Right ventricle myocardium inferior (tissue), 1 donor: Measurements from ENCODE around the gene RGSL1. TPM values are rescaled to one million over a fixed set of nuclear protein-coding genes. Genes with fewer than 3 reads are reported as not detected.
"Not testable (repeated sequence)": the region's sequence is repeated elsewhere in the genome, so short reads cannot be mapped to it uniquely, and the experiment has no call there.

Source experiments
- ATAC-seq: fragments of 200-7000 bp; cut with Tn5 transposase; one replicate; pipeline ENCODE4 v1.9.1; 2020; ENCODE audit warnings: mild to moderate bottlenecking, moderate library complexity
- DNase-seq: peaks from one replicate; pipeline ENCODE4 v3.0.0; 2021; ENCODE audit errors: missing footprints
- intact Hi-C: fragments of 100-400 bp; cut with DNase I; formaldehyde crosslinking; loops from one replicate; pipeline ENCODE4 v1.11.0; 2022
- total RNA-seq: library from RNA; stranded (reverse); fragmentation: NEBNext Ultra II Directional; extraction: Animal tissue kit (Norgen Biotek cat#: 25700); gene quantifications from one replicate; pipeline ENCODE4 v1.2.1, GENCODE V29; 2021
- donor health status: DM: no; HTN: yes; CAD: no; lungs with severe emphysema.

The RGSL1 gene
- total RNA-seq, 1 donor from 2014 or later = not detected

GRCh38 chr1:182442333-182442732 lies 7.6 kb upstream of the RGSL1 start:
- intact Hi-C loops = no loop called here
- no peak for DNase-seq
- ATAC-seq = no peak

DNA sequence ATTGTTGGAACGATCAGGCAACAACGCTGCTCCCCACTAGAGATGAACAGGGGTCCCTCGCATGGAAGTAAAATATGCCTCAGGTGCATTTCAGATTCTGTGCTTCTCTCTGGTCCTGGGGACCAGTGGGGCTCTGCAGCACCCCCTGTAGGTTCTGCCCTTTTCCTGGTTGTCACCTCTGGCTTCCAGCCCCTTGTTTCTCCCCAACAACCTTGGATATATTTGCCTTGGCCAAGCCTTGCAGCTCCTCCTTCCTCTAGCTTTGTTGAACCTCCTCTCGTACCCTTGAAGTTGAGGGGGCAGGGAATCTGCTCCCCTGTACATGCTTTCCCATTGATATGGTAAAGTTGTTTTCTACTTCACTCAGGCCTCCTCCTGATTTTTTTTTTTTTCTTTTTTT lies 5.4 kb upstream of the RGSL1 start:
- DNase-seq (no peak), ATAC-seq (no peak)
- intact Hi-C loops = no loop called here

DNA sequence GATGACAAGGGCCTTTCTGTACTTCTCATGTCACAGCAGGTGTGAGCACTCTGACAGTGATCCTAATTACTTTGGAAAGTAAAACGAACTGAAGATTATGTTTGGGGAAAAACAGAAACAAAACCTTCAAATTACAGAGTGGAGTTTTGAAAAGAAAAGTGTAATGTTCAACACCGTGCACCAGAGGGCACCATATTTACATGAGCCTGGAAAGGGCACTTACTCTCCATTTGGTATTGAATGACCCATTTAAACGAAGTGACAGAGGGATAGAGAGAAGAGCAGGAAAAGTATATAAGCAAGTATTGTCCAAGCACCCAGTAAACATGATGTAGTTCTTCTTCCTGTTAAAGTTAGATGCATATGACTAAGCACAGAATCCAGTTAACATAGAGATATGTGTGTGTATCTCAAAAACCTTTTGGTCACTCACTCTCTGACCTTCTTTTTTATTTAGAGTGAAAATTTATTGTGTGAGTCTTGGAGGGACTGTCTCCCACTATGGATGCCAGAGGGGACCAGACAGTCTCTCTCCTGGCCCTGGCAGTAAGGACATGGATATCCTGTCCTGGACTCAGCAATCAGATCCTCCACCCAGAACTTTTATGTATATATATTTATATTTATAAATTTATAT lies 3.8 kb upstream of the RGSL1 start:
- ATAC-seq (peak; percentile 39), DNase-seq (no peak)
- intact Hi-C loops = loop anchor here (2.0 to 5.0 kb wide), 3 partner anchors 141 to 341 kb away; partner anchors contain the start of genes RGS16 and RNASEL

DNA sequence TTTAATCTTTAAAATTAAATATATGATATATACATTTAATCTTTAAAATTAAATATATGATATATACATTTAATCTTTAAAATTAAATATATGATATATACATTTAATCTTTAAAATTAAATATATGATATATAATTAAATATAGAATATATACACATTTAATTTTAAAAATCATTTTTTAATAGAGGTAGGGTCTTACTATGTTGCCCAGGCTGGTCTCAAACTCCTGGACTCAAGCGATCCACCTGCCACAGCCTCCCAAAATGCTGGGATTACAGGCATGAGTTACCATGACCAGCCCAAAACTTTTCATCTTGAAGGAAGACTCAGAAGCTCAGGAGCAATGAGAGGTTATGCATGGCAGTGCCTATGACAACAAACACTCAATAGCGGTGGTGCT lies 2.8 kb upstream of the RGSL1 start:
- not testable (repeated sequence) for ATAC-seq, DNase-seq
- intact Hi-C loops = loop anchor here (2.0 to 5.0 kb wide), 3 partner anchors 140 to 340 kb away; partner anchors contain the start of genes RGS16 and RNASEL

DNA sequence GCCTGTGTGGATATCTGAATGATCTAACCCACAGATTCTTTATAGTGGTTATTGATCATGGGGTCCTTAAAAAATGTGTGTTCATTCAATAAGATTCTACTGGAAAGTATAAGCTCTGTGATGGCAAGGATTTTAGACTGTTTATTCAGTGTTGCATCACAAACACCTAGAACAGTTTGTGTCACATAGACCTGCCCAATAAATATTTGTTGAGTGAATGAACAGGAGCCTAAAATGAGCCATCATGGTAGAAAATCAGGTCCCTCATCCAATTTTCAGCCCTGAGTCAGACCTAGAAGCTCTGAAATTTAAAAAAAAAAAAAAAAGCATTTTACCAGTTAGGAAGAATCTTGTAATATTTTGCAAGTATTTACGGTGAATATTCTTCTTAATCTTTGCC lies 2.3 kb upstream of the RGSL1 start:
- intact Hi-C loops = loop anchor here (2.0 to 5.0 kb wide), 3 partner anchors 140 to 339 kb away; partner anchors contain the start of genes RGS16 and RNASEL
- DNase-seq (no peak), ATAC-seq (no peak)

- intact Hi-C loops = no loop called here
- no peak for ATAC-seq
- DNase-seq = no peak
Observed at GRCh38 chr1:182453631-182454030, 3.7 kb downstream of the RGSL1 start.

DNA sequence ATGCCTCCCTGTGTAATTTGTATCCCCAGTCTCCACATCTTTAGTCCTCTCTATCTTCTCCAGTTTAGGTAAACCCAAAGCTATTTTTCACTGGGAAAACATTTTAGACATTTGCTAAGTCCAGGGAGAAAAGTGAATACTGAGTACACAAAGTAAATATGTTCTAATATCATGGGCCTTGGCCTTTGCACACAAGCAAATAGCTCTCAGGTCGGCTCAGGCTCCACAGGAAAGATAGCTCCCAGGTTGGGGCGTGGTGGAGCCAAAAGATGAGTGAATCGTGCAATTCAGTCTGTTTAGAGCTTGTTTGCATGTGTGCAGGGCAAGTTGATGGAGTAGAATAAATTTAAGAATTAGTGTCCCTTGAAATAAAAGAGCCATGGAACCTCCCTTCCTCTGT lies 7.9 kb downstream of the RGSL1 start:
- no peak for DNase-seq
- no peak for ATAC-seq
- intact Hi-C loops = no loop called here

DNA sequence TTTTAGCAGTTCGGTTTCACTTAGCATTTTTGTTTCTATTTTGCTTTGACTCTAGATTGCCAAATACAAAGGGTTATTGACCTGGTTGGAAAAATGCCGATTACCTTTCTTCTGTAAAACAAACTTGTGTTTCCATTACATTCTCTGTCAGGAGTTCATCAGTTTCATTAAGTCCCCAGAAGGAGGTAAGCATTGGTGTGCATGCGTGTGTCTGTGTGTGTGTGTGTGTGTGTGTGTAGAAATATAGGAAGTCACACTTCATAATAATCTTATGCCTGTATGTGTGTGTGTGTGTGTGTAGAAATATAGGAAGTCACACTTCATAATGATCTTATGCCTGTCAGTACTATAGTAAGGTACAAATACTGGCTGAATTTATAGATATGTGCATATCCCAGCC lies 10.0 kb downstream of the RGSL1 start:
- DNase-seq (no peak), ATAC-seq (no peak)
- intact Hi-C loops = no loop called here

DNA sequence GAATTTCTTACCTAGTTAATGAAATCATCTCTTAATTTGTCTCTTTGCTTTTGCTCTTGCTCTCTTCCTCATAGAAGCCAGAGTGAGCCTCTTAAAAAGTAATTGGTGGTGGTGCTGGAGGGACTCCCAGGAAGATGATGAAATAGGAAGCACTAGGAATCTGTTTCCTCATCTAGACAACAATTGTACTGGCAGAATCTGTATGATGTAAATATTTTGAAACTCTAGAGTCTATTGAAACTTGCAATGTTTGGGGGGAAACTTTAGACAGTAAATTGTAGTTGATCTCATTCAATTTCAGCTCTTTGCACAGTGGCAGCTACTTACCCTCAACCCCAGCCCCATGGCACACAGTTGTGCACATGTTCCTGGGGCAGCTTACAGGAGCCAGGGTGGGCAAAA lies 10.6 kb downstream of the RGSL1 start:
- DNase-seq (no peak), ATAC-seq (no peak)
- intact Hi-C loops = no loop called here

- no peak for ATAC-seq
- no peak for DNase-seq
- intact Hi-C loops = no loop called here
Observed at GRCh38 chr1:182473556-182473955, 23.6 kb downstream of the RGSL1 start.

DNA sequence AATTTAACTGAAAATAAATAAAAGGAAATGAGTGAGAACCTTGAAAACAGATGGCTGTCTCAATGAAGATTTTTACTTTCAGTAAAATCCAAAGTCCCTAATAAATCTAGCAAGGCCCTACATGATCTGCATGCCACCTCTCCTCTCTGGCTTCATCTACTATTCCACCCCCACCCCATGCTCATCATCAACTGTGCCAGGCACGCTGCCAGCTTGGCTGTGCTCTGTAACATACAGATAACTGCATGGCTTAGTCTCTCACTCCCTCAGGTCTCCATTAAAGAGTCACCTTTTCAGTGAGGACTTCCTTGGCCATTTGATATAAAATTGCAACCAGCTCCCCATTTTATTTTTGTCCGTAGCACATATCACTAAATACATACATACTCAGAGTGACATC lies 26.7 kb downstream of the RGSL1 start:
- intact Hi-C loops = no loop called here
- ATAC-seq (peak; percentile 63), DNase-seq (peak; percentile 75)

DNA sequence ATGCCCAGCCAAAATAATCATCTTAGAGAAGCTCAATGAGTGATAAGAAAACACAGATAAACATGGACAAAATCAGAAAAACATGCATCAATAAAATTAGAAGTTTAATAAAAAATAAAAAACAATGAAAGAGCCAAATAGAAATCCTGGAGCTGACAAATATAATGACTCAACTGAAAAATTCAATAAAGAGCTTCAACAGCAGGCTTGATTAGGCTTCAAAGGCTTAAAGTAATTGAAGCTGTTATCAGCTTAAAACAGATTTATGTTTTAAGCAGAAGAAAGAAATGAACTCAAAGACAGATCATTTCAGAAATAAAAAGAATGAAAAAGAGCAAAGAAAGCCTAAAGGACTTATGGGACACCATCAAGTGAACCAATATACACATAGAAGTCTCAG lies 28.3 kb downstream of the RGSL1 start:
- ATAC-seq (no peak), DNase-seq (no peak)
- intact Hi-C loops = no loop called here

GRCh38 chr1:182484067-182484466 lies 34.1 kb downstream of the RGSL1 start:
- ATAC-seq (no peak), DNase-seq (no peak)
- intact Hi-C loops = no loop called here

GRCh38 chr1:182484531-182485257 lies 34.7 kb downstream of the RGSL1 start:
- ATAC-seq (no peak), DNase-seq (no peak)
- intact Hi-C loops = no loop called here

DNA sequence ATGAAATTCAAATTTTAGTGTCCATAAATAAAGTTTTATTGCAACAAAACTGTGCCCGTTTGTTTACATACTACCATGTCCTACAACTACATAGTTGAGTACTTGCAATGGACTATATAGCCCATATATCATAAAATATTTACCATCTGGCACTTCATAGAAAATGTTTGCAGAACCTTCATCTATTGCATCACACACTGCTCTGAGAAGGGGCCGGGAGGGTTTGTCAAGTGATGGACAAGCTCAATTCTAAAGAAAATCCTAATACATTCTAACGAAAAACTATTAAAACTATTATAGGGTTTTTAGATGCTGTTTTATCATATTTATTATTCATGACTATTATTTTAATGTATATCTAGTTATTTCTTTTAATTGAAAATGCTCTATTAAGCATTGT lies 35.9 kb downstream of the RGSL1 start:
- ATAC-seq = no peak
- DNase-seq = no peak
- intact Hi-C loops = no loop called here

DNA sequence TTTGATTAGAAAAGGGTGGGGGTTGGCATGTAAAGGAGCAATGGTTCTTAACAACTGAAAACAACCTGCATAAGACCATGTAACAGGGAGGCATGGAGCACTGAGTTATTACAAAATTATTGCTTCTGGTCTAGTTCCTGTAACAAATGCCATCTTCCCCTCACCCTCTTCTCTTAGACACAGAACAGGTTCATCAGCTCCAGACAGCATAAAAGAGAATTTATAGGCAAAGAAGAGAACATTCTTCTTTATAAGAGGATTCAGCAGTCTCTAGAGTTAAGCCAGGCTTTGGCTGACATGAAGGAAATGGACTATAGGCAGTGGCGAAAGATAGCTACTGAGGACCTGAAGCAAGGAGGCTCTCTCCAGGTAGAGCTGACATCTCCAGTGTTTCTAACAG lies 38.9 kb downstream of the RGSL1 start:
- intact Hi-C loops = no loop called here
- no peak for DNase-seq
- no peak for ATAC-seq

DNA sequence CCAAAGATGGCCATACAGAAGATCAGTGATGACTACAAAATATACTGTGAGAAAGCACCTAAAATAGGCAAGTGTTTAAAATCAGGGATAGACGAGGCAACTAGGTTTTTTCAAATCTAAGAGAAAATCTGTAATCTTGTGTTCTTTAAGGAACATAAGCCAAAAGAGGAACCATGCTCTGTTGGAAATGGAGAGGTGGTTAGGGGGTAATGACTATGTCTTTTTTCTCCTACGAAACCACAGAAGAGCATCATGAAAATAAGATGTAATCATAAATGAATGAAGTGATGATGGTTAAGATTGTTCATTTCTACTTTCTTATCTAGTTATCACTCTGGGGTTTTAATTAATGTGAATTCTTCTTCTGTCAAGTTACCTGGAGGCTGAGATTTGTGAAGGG lies 43.1 kb downstream of the RGSL1 start:
- intact Hi-C loops = no loop called here

DNA sequence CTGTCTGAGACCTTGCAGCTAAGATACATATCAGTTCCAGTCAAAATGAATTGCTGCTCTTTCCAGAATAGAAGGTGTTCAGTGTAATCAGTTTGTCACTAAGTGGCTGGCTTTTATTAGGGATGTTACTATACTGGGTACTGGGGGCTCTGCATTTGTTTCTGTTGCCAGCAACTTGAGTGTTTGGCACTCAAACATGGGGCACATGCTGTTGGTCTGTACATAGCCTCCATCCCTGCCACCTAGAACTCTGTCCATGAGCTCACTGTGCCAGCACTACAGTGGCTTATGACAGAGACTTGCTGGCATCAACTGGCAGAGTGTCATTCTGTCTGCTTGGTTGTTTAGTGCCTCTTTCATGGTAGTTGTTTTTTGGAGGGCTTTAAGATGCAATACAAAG lies 45.1 kb downstream of the RGSL1 start:
- intact Hi-C loops = no loop called here
- ATAC-seq = peak; percentile 79
- DNase-seq = no peak

More for the DNA sequence above, 43.1 kb downstream of the RGSL1 start:
- ATAC-seq (no peak), DNase-seq (no peak)

DNA sequence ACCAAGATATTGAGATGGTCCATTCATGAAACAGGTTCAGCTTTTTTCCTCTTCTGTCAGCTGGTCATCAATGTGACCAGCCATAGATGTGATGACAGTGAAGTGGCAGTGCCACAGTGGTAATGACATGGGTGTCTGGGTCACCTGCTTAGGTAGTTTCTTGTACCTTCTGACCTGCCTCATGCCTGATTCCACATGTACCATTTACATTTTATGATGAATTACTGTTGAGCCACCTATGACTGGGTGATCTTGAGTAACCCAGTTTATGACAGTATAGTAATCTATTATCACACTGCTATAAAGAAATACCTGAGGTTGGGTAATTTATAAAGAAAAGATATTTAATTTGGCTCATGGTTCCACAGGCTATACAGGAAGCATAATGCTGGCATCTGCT lies 45.7 kb downstream of the RGSL1 start:
- DNase-seq = no peak
- intact Hi-C loops = no loop called here
- no peak for ATAC-seq

DNA sequence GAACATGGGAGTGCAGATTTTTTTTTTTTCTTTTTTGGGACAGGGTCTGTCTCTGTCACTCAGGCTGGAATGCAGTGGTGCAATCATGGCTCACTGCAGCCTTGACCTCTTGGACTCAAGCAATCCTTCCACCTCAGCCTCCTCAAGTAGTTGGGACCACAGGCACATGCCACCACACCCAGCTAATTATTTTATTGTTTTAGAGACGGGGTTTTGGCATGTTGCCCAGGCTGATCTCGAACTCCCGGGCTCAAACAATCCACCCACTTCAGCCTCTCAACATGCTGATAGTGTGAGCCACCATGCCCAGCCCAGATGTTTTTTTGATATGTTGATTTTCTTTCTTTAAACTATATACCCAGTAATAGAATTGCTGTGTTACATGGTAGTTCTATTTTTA lies 57.7 kb downstream of the RGSL1 start:
- no peak for ATAC-seq
- intact Hi-C loops = no loop called here
- DNase-seq = no peak
